H1 (cell line): Measurements from ENCODE around the gene SBK1. TPM values are rescaled to one million over a fixed set of nuclear protein-coding genes. Genes with fewer than 3 reads are reported as not detected.
"Not testable (repeated sequence)": the region's sequence is repeated elsewhere in the genome, so short reads cannot be mapped to it uniquely, and the experiment has no call there.

Experiments
- CTCF ChIA-PET: fragments of 300-600 bp; sonication (Branson Sonifier 250); formaldehyde crosslinking; loops from one replicate; lab custom pipeline; 2021; ENCODE audit not compliant: partially characterized antibody; lab: Charles Lee
- POLR2A ChIA-PET: fragments of 300-600 bp; sonication (Branson Sonifier 250); formaldehyde crosslinking; loops from one replicate; lab custom pipeline; 2021; ENCODE audit warnings: inconsistent platforms; ENCODE audit not compliant: partially characterized antibody; lab: Charles Lee
- DNase-seq, 2 experiments: peaks; one replicate each; pipeline versions ENCODE4 v3.0.0 to v3.0.0-alpha.2; 2010 to 2022; ENCODE audit warnings: low spot score in 2 of 2, low read depth in 1 of 2, mixed read lengths in 1 of 2
- FAIRE-seq: peaks from 2 replicates; lab custom pipeline; 2011; peaks lifted over from hg19 to GRCh38; lab: Jason Lieb, UNC
- H2AFZ ChIP-seq: 2 replicates; pipeline ENCODE4 v1.8.1; 2012; ENCODE audit warnings: low read length, inconsistent platforms
- H2AK5ac ChIP-seq: 2 replicates; pipeline ENCODE4 v1.6.1; 2013; ENCODE audit warnings: low read depth, low read length
- H2BK120ac ChIP-seq: replicated peaks from 2 replicates; pipeline ENCODE3; 2013; ENCODE audit warnings: low read depth, low read length, inconsistent platforms
- H2BK12ac ChIP-seq: 2 replicates; pipeline ENCODE4 v1.6.1; 2013; ENCODE audit warnings: low read depth, low read length
- H2BK15ac ChIP-seq: 2 replicates; pipeline ENCODE4 v1.6.1; 2013; ENCODE audit warnings: low read length
- H2BK20ac ChIP-seq: 2 replicates; pipeline ENCODE4 v1.6.1; 2013; ENCODE audit warnings: low read length
- H2BK5ac ChIP-seq: 2 replicates; pipeline ENCODE4 v1.6.1; 2013; ENCODE audit warnings: low read depth, low read length
- H3K14ac ChIP-seq: 2 replicates; pipeline ENCODE4 v1.6.1; 2013; ENCODE audit warnings: inconsistent platforms; ENCODE audit not compliant: insufficient read length
- H3K18ac ChIP-seq: 2 replicates; pipeline ENCODE4 v1.6.1; 2013; ENCODE audit warnings: low read length; ENCODE audit errors: extremely low read depth
- H3K23ac ChIP-seq: 2 replicates; pipeline ENCODE4 v1.6.1; 2013; ENCODE audit warnings: inconsistent platforms; ENCODE audit not compliant: insufficient read length
- H3K23me2 ChIP-seq: 2 replicates; pipeline ENCODE4 v1.6.1; 2013; ENCODE audit warnings: low read depth, low read length
- H3K27ac ChIP-seq: 2 replicates; pipeline ENCODE4 v1.6.1; 2011; ENCODE audit warnings: low read depth, low read length, inconsistent platforms
- H3K27me3 ChIP-seq, 4 experiments: replicated peaks in 1 of 4; 1 replicate in 1 of 4; 2 replicates in 3 of 4; pipeline versions ENCODE4 v1.6.1 to v1.8.1; 2011 to 2013; ENCODE audit warnings: low read length in 3 of 4, mild to moderate bottlenecking in 3 of 4, inconsistent platforms in 2 of 4, mixed read lengths in 2 of 4, moderate library complexity in 1 of 4; ENCODE audit not compliant: control insufficient read depth in 3 of 4, insufficient read depth in 3 of 4; ENCODE audit errors: extremely low read depth in 1 of 4
- H3K36me3 ChIP-seq, 4 experiments: 2 replicates each; pipeline versions ENCODE4 v1.6.1 to v1.8.1; 2011 to 2013; ENCODE audit warnings: mild to moderate bottlenecking in 4 of 4, low read length in 3 of 4, moderate library complexity in 2 of 4, control low read depth in 1 of 4, inconsistent platforms in 1 of 4; ENCODE audit not compliant: insufficient read depth in 4 of 4, control insufficient read depth in 2 of 4
- H3K4ac ChIP-seq: replicated peaks from 2 replicates; pipeline ENCODE3; 2013; ENCODE audit warnings: low read length, low read depth, mixed read lengths, inconsistent platforms; ENCODE audit not compliant: insufficient read length
- H3K4me1 ChIP-seq, 4 experiments: replicated peaks in 1 of 4; 1 replicate in 1 of 4; 2 replicates in 3 of 4; pipeline versions ENCODE4 v1.6.1 to v1.8.1; 2011 to 2013; ENCODE audit warnings: low read length in 3 of 4, inconsistent platforms in 2 of 4, mixed read lengths in 1 of 4; ENCODE audit not compliant: insufficient read depth in 4 of 4, control insufficient read depth in 3 of 4
- H3K4me2 ChIP-seq, 2 experiments: 2 replicates each; pipeline versions ENCODE4 v1.6.1 to v1.8.1; 2011 to 2013; ENCODE audit warnings: low read depth in 2 of 2, low read length in 2 of 2, control low read depth in 1 of 2, inconsistent platforms in 1 of 2, mild to moderate bottlenecking in 1 of 2; ENCODE audit not compliant: insufficient read depth in 1 of 2
- H3K4me3 ChIP-seq, 4 experiments: fragments of 200-600, 300-600 bp in 1 of 4; sonication (generic), shearing (Covaris generic), sonication (Bioruptor Twin) in 1 of 4; 2 replicates each; pipeline versions ENCODE4 v1.5.1 to v1.8.1; 2011 to 2016; ENCODE audit warnings: low read length in 4 of 4, low read depth in 3 of 4, control low read depth in 2 of 4, inconsistent platforms in 2 of 4, mild to moderate bottlenecking in 2 of 4, mixed read lengths in 1 of 4, moderate library complexity in 1 of 4; ENCODE audit not compliant: insufficient read depth in 2 of 4; ENCODE audit errors: extremely low read depth in 1 of 4
- H3K56ac ChIP-seq: replicated peaks from 2 replicates; pipeline ENCODE3; 2013; ENCODE audit warnings: low read depth, mild to moderate bottlenecking, mixed read lengths, low read length, inconsistent platforms; ENCODE audit not compliant: insufficient read length
- H3K79me1 ChIP-seq: 2 replicates; pipeline ENCODE4 v1.6.1; 2013; ENCODE audit warnings: low read depth, low read length, control low read depth
- H3K79me2 ChIP-seq, 2 experiments: 2 replicates each; pipeline versions ENCODE4 v1.6.1 to v1.8.1; 2012 to 2013; ENCODE audit warnings: low read length in 2 of 2, mild to moderate bottlenecking in 2 of 2, inconsistent platforms in 1 of 2; ENCODE audit not compliant: insufficient read depth in 2 of 2, control insufficient read depth in 1 of 2
- H3K9ac ChIP-seq, 4 experiments: replicated peaks in 1 of 4; 1 replicate in 1 of 4; 2 replicates in 3 of 4; pipeline versions ENCODE4 v1.6.1 to v1.8.1; 2011 to 2013; ENCODE audit warnings: low read depth in 3 of 4, low read length in 3 of 4, control low read depth in 2 of 4, mild to moderate bottlenecking in 2 of 4, moderate library complexity in 2 of 4, inconsistent platforms in 1 of 4; ENCODE audit errors: extremely low read depth in 1 of 4
- H3K9me3 ChIP-seq, 2 experiments: 2 replicates each; pipeline versions ENCODE4 v1.6.1 to v1.8.1; 2012 to 2013; ENCODE audit warnings: mild to moderate bottlenecking in 2 of 2, moderate library complexity in 2 of 2, control low read depth in 1 of 2, inconsistent platforms in 1 of 2, low read depth in 1 of 2, low read length in 1 of 2, mixed read lengths in 1 of 2; ENCODE audit not compliant: insufficient read depth in 2 of 2
- H4K20me1 ChIP-seq, 2 experiments: replicated peaks in 1 of 2; 2 replicates each; pipeline versions ENCODE3 to v1.8.1; 2011 to 2013; ENCODE audit warnings: inconsistent platforms in 2 of 2, low read length in 2 of 2, mild to moderate bottlenecking in 1 of 2; ENCODE audit not compliant: insufficient read depth in 2 of 2, control insufficient read depth in 1 of 2
- H4K5ac ChIP-seq: 2 replicates; pipeline ENCODE4 v1.6.1; 2013; ENCODE audit warnings: low read length, low read depth, mixed read lengths, inconsistent platforms; ENCODE audit not compliant: insufficient read length
- H4K8ac ChIP-seq: 2 replicates; pipeline ENCODE4 v1.8.0; 2013; ENCODE audit warnings: mild to moderate bottlenecking, moderate library complexity, low read length, inconsistent platforms; ENCODE audit not compliant: insufficient read depth; ENCODE audit errors: extremely low read depth
- H4K91ac ChIP-seq: replicated peaks from 2 replicates; pipeline ENCODE3; 2013; ENCODE audit warnings: low read length, mixed read lengths, inconsistent platforms; ENCODE audit not compliant: insufficient read length
- WGBS, 2 experiments: shearing (Covaris generic) in 1 of 2; methylation state at CpG; one replicate each; pipeline versions ENCODE4 v1.1.6 to v1.1.7; 2013 to 2015; ENCODE audit warnings: low lambda C conversion rate in 2 of 2, mixed read lengths in 2 of 2, inconsistent platforms in 1 of 2, low coverage in 1 of 2, missing lambda C conversion rate in 1 of 2; ENCODE audit not compliant: insufficient replicate concordance in 2 of 2, insufficient coverage in 1 of 2, insufficient read length in 1 of 2; ENCODE audit errors: extremely low coverage in 1 of 2, missing lambda C conversion rate in 1 of 2; 5-methylcytosine and 5-hydroxymethylcytosine counted together
- polyA plus RNA-seq, 7 experiments: library from polyadenylated mRNA; depleted of rRNA in 3 of 7; stranded (reverse) in 5 of 7; unstranded in 2 of 7; fragments of >200 nt in 5 of 7; fragments of 200-250 nt in 2 of 7; gene quantifications; 1 replicate in 5 of 7; 2 replicates in 1 of 7; 4 replicates in 1 of 7; pipeline versions ENCODE4 v1.2.1 to v1.2.3, GENCODE V29; 2011 to 2013; ENCODE audit warnings: missing spikeins in 2 of 7, mixed read lengths in 2 of 7
- total RNA-seq: library from RNA; stranded (reverse); fragmentation: NEBNext Ultra II Directional; extraction: Animal tissue kit (Norgen Biotek cat#: 25700); gene quantifications from 2 replicates; pipeline ENCODE4 v1.2.1, GENCODE V29; 2021

SBK1 gene
- total and polyA plus RNA-seq, 2 of the 8 experiments (the other 6 are each of a cell fraction or from before 2014, with no cell fraction given): 18.2 to 73.9 TPM

DNA sequence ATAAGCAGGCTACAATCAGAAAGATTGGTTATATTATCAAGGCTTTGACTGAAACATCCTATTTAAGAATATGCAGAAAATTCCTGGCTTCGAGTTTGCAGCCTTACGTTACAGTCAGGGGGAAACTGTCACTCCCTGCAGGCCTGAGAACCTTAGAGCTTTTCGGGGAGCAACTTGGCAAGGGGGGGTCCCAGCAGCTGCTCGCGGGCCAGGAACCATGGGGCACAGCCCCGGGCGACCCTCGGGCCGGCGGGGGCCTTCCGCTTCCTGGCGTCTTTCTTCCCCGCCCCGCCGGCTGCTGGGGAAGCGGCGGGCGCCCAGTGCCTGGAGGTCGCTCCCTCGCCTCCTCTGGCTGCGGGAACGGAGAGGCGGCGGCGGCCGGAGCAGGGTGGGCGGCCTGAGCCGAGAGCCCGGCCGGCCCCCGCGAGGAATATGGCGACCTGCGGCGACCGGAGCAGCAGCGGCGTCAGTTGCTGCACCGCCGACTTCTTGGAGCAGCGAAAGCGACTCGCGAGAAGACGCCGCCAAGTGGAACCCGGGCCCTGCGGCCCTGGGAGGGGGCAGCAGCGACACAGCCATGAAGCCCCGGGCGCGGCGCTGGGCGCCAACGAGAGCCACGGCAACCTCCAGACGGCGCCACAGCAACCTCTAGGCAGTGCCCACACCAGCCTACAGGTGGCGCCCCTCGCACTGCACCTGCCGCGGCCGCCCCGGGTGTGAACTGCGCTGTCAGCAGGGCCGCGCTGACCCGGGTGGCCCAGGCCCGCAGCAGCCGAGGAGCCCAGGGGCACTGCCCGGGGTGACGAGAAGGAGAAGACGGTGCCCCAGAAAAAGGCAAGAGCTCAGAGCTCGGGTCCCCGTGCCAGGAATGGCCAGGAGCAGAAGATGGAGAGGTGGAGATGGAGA lies 72.2 kb downstream of the SBK1 start:
- not testable (repeated sequence) for H3K18ac ChIP-seq

More for the DNA sequence above, 72.2 kb downstream of the SBK1 start:
- DNase-seq, H3K14ac ChIP-seq, H3K27me3 ChIP-seq, H3K27ac ChIP-seq, H3K79me2 ChIP-seq, H3K9ac ChIP-seq, POLR2A ChIA-PET, H3K79me1 ChIP-seq, H4K8ac ChIP-seq, H3K23ac ChIP-seq, H3K56ac ChIP-seq, H2BK120ac ChIP-seq, H4K5ac ChIP-seq, H2BK15ac ChIP-seq, H2BK12ac ChIP-seq, H4K20me1 ChIP-seq, CTCF ChIA-PET, H2BK5ac ChIP-seq, FAIRE-seq, H4K91ac ChIP-seq, H3K36me3 ChIP-seq, H3K4me3 ChIP-seq, H3K23me2 ChIP-seq, H3K4me1 ChIP-seq, H2BK20ac ChIP-seq, H3K4me2 ChIP-seq, H3K4ac ChIP-seq, H2AFZ ChIP-seq, H3K9me3 ChIP-seq, H2AK5ac ChIP-seq: not testable (repeated sequence)
- WGBS, 2 experiments: no CpG with 5 or more reads among the region's 75 CpGs
